Natural killer cell treated with Interleukin-12 subunit alpha and Interleukin-12 subunit beta and Interleukin-15 and Interleukin-18, amount 100 ng/mL, for 72 hours (primary cell): ENCODE measurements around the gene SCYGR5. TPM values are rescaled to one million over a fixed set of nuclear protein-coding genes. Genes with fewer than 3 reads are reported as not detected.
A peak's percentile ranks its signal among the peaks of the same experiment; 100 is the strongest.
"Not testable (repeated sequence)": the region's sequence is repeated elsewhere in the genome, so short reads cannot be mapped to it uniquely, and the experiment has no call there.

Experiments
- ATAC-seq, 2 donors: fragments of 150-1000 bp; cut with Tn5 transposase in 1 of 2; sonication (Bioruptor Pico), chemical (Tn5 transposase) in 1 of 2; 2 replicates each; pipeline ENCODE4 v1.10.0; 2021
- DNase-seq: peaks from one replicate; pipeline ENCODE4 v3.0.0; 2022; ENCODE audit warnings: low spot score
- H3K27ac Mint-ChIP-seq, 2 donors: 1 replicate in 1 of 2; 2 replicates in 1 of 2; pipeline ENCODE4 v1.8.0; 2022; ENCODE audit warnings: mixed read lengths in 2 of 2, mild to moderate bottlenecking in 1 of 2, moderate library complexity in 1 of 2
- H3K27me3 Mint-ChIP-seq, 2 donors: 1 replicate in 1 of 2; 2 replicates in 1 of 2; pipeline ENCODE4 v1.8.0; 2022; ENCODE audit warnings: mixed read lengths in 2 of 2
- H3K36me3 Mint-ChIP-seq: one replicate; pipeline ENCODE4 v1.8.0; 2022; ENCODE audit warnings: mixed read lengths
- H3K4me1 Mint-ChIP-seq, 2 donors: 1 replicate in 1 of 2; 2 replicates in 1 of 2; pipeline ENCODE4 v1.8.0; 2022; ENCODE audit warnings: low read depth in 2 of 2, mixed read lengths in 2 of 2, mild to moderate bottlenecking in 1 of 2
- H3K4me3 Mint-ChIP-seq: one replicate; pipeline ENCODE4 v1.8.0; 2022; ENCODE audit warnings: mixed read lengths
- H3K9me3 Mint-ChIP-seq: 2 replicates; pipeline ENCODE4 v1.8.0; 2022; ENCODE audit warnings: mixed read lengths
- total RNA-seq, 2 donors: library from RNA; stranded (reverse); gene quantifications; one replicate each; pipeline ENCODE4 v1.2.3, GENCODE V29; 2022

The SCYGR5 gene
- not detected for total RNA-seq

- H3K36me3 Mint-ChIP-seq, H3K4me1 Mint-ChIP-seq, H3K27me3 Mint-ChIP-seq, H3K9me3 Mint-ChIP-seq, H3K27ac Mint-ChIP-seq, DNase-seq, H3K4me3 Mint-ChIP-seq, ATAC-seq: not testable (repeated sequence)
Measured at GRCh38 chr2:227666631-227667170, at the start of gene SCYGR5. Gene SCYGR5 (plus strand): TSS chr2:227666804. CDS start chr2:227666804, 0 bp downstream.

GRCh38 chr2:227617316-227618230 is 49.0 kb upstream of the SCYGR5 start, which contains the start of gene SCYGR4:
Gene SCYGR4 (plus strand): TSS chr2:227617498. CDS start chr2:227617498, 0 bp downstream.
- Mint-ChIP-seq H3K9me3 (no peaks in the 10 kb centered on the region), H3K4me3 (no peak within 1 kb of the TSS), H3K36me3 (no peaks in the 10 kb centered on the region), H3K4me1 (no peaks in the 10 kb centered on the region), H3K27ac (no peak within 1 kb of the TSS), H3K27me3 (peaks cover 12 to 22% of the 10 kb centered on the region in 2 donors)
- ATAC-seq, result no peak
- DNase-seq, result no peak

GRCh38 chr2:227623226-227623625 is 43.4 kb upstream of the SCYGR5 start:
- Mint-ChIP-seq H3K9me3 (no peaks in the 10 kb centered on the region), H3K27ac (no peak overlapping the region), H3K4me1 (no peaks in the 10 kb centered on the region), H3K4me3 (no peak overlapping the region), H3K36me3 (no peaks in the 10 kb centered on the region), H3K27me3 (peaks cover 5 to 30% of the 10 kb centered on the region in 2 donors)
- ATAC-seq (no peak), DNase-seq (no peak)

GRCh38 chr2:227625420-227625819 is 41.2 kb upstream of the SCYGR5 start:
- Mint-ChIP-seq H3K27me3 (peaks cover 5 to 33% of the 10 kb centered on the region in 2 donors), H3K4me3 (no peak overlapping the region), H3K4me1 (no peaks in the 10 kb centered on the region), H3K9me3 (no peaks in the 10 kb centered on the region), H3K36me3 (no peaks in the 10 kb centered on the region), H3K27ac (no peak overlapping the region)
- no peak for DNase-seq
- no peak for ATAC-seq

- Mint-ChIP-seq H3K4me3 (no peak overlapping the region), H3K36me3 (no peaks in the 10 kb centered on the region), H3K27ac (no peak overlapping the region), H3K27me3 (peaks cover 10 to 41% of the 10 kb centered on the region in 2 donors), H3K4me1 (no peaks in the 10 kb centered on the region), H3K9me3 (no peaks in the 10 kb centered on the region)
- ATAC-seq (no peak), DNase-seq (no peak)
Measured at GRCh38 chr2:227626580-227627151, 39.9 kb upstream of the SCYGR5 start.

GRCh38 chr2:227627769-227628168 is 38.8 kb upstream of the SCYGR5 start:
- DNase-seq (no peak), ATAC-seq (peak; percentile 62 to 81)
- H3K27me3 Mint-ChIP-seq, result peaks cover 10 to 39% of the 10 kb centered on the region in 2 donors
- H3K9me3 Mint-ChIP-seq, result no peaks in the 10 kb centered on the region
- no peaks in the 10 kb centered on the region for H3K4me1 Mint-ChIP-seq
- H3K4me3 Mint-ChIP-seq, result no peak overlapping the region
- no peaks in the 10 kb centered on the region for H3K36me3 Mint-ChIP-seq
- H3K27ac Mint-ChIP-seq, result no peak overlapping the region

GRCh38 chr2:227629435-227629834 is 37.2 kb upstream of the SCYGR5 start:
- ATAC-seq (no peak), DNase-seq (no peak)
- H3K27me3 Mint-ChIP-seq, result peaks cover 10 to 25% of the 10 kb centered on the region in 2 donors
- H3K4me3 Mint-ChIP-seq, result no peak overlapping the region
- H3K27ac Mint-ChIP-seq, result no peak overlapping the region
- H3K36me3 Mint-ChIP-seq, result no peaks in the 10 kb centered on the region
- H3K4me1 Mint-ChIP-seq, result no peaks in the 10 kb centered on the region
- H3K9me3 Mint-ChIP-seq, result no peaks in the 10 kb centered on the region

- Mint-ChIP-seq H3K4me1 (no peaks in the 10 kb centered on the region), H3K36me3 (no peaks in the 10 kb centered on the region), H3K4me3 (no peak overlapping the region), H3K9me3 (no peaks in the 10 kb centered on the region), H3K27me3 (peaks cover 10 to 24% of the 10 kb centered on the region in 2 donors), H3K27ac (no peak overlapping the region)
- DNase-seq, result no peak
- ATAC-seq, result no peak
Measured at GRCh38 chr2:227630322-227630721, 36.3 kb upstream of the SCYGR5 start.

- H3K36me3 Mint-ChIP-seq, result no peaks in the 10 kb centered on the region
- H3K9me3 Mint-ChIP-seq, result no peaks in the 10 kb centered on the region
- ATAC-seq (no peak), DNase-seq (no peak)
- H3K4me1 Mint-ChIP-seq, result no peaks in the 10 kb centered on the region
- H3K27me3 Mint-ChIP-seq, result peaks cover 5 to 16% of the 10 kb centered on the region in 2 donors
- H3K27ac Mint-ChIP-seq, result no peak overlapping the region
- no peak overlapping the region for H3K4me3 Mint-ChIP-seq
Measured at GRCh38 chr2:227632827-227633226, 33.8 kb upstream of the SCYGR5 start.

- no peak overlapping the region for H3K4me3 Mint-ChIP-seq
- no peaks in the 10 kb centered on the region for H3K9me3 Mint-ChIP-seq
- no peaks in the 10 kb centered on the region for H3K36me3 Mint-ChIP-seq
- peaks cover 5 to 16% of the 10 kb centered on the region in 2 donors for H3K27me3 Mint-ChIP-seq
- H3K4me1 Mint-ChIP-seq, result no peaks in the 10 kb centered on the region
- H3K27ac Mint-ChIP-seq, result no peak overlapping the region
- DNase-seq, result no peak
- no peak for ATAC-seq
Measured at GRCh38 chr2:227634201-227634600, 32.4 kb upstream of the SCYGR5 start.

- Mint-ChIP-seq H3K27ac (no peak overlapping the region), H3K4me1 (no peaks in the 10 kb centered on the region), H3K36me3 (no peaks in the 10 kb centered on the region), H3K27me3 (peaks cover 4 to 5% of the 10 kb centered on the region in 2 donors), H3K9me3 (no peaks in the 10 kb centered on the region), H3K4me3 (no peak overlapping the region)
- DNase-seq, result no peak
- no peak for ATAC-seq
Measured at GRCh38 chr2:227642656-227643055, 23.9 kb upstream of the SCYGR5 start.

GRCh38 chr2:227643990-227644551 is 22.5 kb upstream of the SCYGR5 start:
- peaks cover 4 to 8% of the 10 kb centered on the region in 2 donors for H3K27me3 Mint-ChIP-seq
- no peak for ATAC-seq
- no peak for DNase-seq
- H3K4me3 Mint-ChIP-seq, result no peak overlapping the region
- no peaks in the 10 kb centered on the region for H3K4me1 Mint-ChIP-seq
- no peak overlapping the region for H3K27ac Mint-ChIP-seq
- no peaks in the 10 kb centered on the region for H3K9me3 Mint-ChIP-seq
- no peaks in the 10 kb centered on the region for H3K36me3 Mint-ChIP-seq

GRCh38 chr2:227653419-227653818 is 13.2 kb upstream of the SCYGR5 start:
- no peaks in the 10 kb centered on the region for H3K36me3 Mint-ChIP-seq
- DNase-seq (no peak), ATAC-seq (no peak)
- H3K4me3 Mint-ChIP-seq, result no peak overlapping the region
- peaks cover 8 to 12% of the 10 kb centered on the region in 2 donors for H3K27me3 Mint-ChIP-seq
- no peaks in the 10 kb centered on the region for H3K4me1 Mint-ChIP-seq
- no peaks in the 10 kb centered on the region for H3K9me3 Mint-ChIP-seq
- H3K27ac Mint-ChIP-seq, result no peak overlapping the region

- no peaks in the 10 kb centered on the region for H3K36me3 Mint-ChIP-seq
- H3K4me3 Mint-ChIP-seq, result no peak overlapping the region
- ATAC-seq (no peak), DNase-seq (no peak)
- no peaks in the 10 kb centered on the region for H3K4me1 Mint-ChIP-seq
- H3K9me3 Mint-ChIP-seq, result no peaks in the 10 kb centered on the region
- H3K27me3 Mint-ChIP-seq, result peaks cover 8 to 12% of the 10 kb centered on the region in 2 donors
- H3K27ac Mint-ChIP-seq, result no peak overlapping the region
Measured at GRCh38 chr2:227654426-227654825, 12.2 kb upstream of the SCYGR5 start.
